Measurements from ENCODE around the gene HTR5A. TPM values are rescaled to one million over a fixed set of nuclear protein-coding genes. Genes with fewer than 3 reads are reported as not detected.
"Not testable (repeated sequence)": the region's sequence is repeated elsewhere in the genome, so short reads cannot be mapped to it uniquely, and the experiment has no call there.

Gene HTR5A
- polyA plus RNA-seq, 1 of the 3 experiments (the other 2 are of a cell fraction) = not detected

GRCh38 chr7:155032978-155033377 lies 37.1 kb upstream of the HTR5A start:
- Histone ChIP-seq H3K79me2 (ENCODE audit: insufficient read depth) (no peaks in the 10 kb centered on the region), H4K20me1 (ENCODE audit: insufficient read depth) (no peaks in the 10 kb centered on the region), H3K27me3 (ENCODE audit: insufficient read depth) (no peaks in the 10 kb centered on the region), H2AFZ (ENCODE audit: low read depth) (no peak overlapping the region), H3K9me3 (no peaks in the 10 kb centered on the region; the same call in 1 of the 2 replicates), H3K4me2 (no peak overlapping the region), H3K27ac (ENCODE audit: low read depth in 2 of 2, low read length in 1 of 2) (no peak overlapping the region), H3K36me3 (replicated peaks in 1 of 2; ENCODE audit: control insufficient read depth in 1 of 2, insufficient read depth in 2 of 2, low read length in 1 of 2) (no peaks in the 10 kb centered on the region), H3K4me3 (ENCODE audit: low read depth in 2 of 2, low read length in 1 of 2) (no peak overlapping the region), H3K4me1 (ENCODE audit: control insufficient read depth in 1 of 2, insufficient read depth in 2 of 2, low read depth in 1 of 2, low read length in 1 of 2) (no peaks in the 10 kb centered on the region), H3K9me2 (no peaks in the 10 kb centered on the region), H3F3A (replicated peaks; ENCODE audit: insufficient read depth) (no peaks in the 10 kb centered on the region), H3K9ac (no peak overlapping the region)
- ChIA-PET POLR2A (no interaction called here), CTCF (interaction anchor here (1.0 to 1.4 kb wide), 2 partner anchors 10 to 324 kb away, joined by 3 to 5 read pairs; no protein-coding TSS in a partner anchor)
- TF ChIP-seq, protein P1, sequence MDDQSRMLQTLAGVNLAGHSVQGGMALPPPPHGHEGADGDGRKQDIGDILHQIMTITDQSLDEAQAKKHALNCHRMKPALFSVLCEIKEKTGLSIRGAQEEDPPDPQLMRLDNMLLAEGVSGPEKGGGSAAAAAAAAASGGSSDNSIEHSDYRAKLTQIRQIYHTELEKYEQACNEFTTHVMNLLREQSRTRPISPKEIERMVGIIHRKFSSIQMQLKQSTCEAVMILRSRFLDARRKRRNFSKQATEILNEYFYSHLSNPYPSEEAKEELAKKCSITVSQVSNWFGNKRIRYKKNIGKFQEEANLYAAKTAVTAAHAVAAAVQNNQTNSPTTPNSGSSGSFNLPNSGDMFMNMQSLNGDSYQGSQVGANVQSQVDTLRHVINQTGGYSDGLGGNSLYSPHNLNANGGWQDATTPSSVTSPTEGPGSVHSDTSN (IDR thresholded peaks at IDR 0.05) = no peak
- no peak for TF ChIP-seq GATA2 (CRISPR knock-in tag; IDR thresholded peaks at IDR 0.05)
- 15% methylated on average over 6 of the region's 6 CpGs for WGBS (ENCODE audit: low lambda C conversion rate)
- DNase-seq = no peak

DNA sequence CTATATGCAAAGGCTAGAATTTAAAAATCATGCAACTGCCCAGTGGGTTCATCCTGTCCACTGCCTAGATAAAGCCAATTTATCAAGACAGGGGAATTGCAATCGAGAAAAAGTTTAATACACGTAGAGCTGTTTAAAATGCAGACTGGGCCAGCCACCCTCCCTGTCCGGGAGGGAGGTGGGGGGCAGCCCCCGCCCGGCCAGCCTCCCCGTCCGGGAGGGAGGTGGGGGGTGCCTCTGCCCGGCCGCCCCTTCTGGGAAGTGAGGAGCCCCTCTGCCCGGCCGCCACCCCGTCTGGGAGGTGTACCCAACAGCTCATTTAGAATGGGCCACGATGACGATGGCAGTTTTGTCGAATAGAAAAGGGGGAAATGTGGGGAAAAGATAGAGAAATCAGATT lies 35.6 kb upstream of the HTR5A start:
- H3K4me3 ChIP-seq (ENCODE audit: low read depth in 2 of 2, low read length in 1 of 2); H3K9ac ChIP-seq; H3K36me3 ChIP-seq (replicated peaks in 1 of 2; ENCODE audit: control insufficient read depth in 1 of 2, insufficient read depth in 2 of 2, low read length in 1 of 2); H2AFZ ChIP-seq (ENCODE audit: low read depth); DNase-seq; H3F3A ChIP-seq (replicated peaks; ENCODE audit: insufficient read depth); H3K27ac ChIP-seq (ENCODE audit: low read depth in 2 of 2, low read length in 1 of 2); H3K9me3 ChIP-seq; H3K4me1 ChIP-seq (ENCODE audit: control insufficient read depth in 1 of 2, insufficient read depth in 2 of 2, low read depth in 1 of 2, low read length in 1 of 2); H3K9me2 ChIP-seq; H3K27me3 ChIP-seq (ENCODE audit: insufficient read depth); POLR2A ChIA-PET; H3K4me2 ChIP-seq; H3K79me2 ChIP-seq (ENCODE audit: insufficient read depth); H4K20me1 ChIP-seq (ENCODE audit: insufficient read depth): not testable (repeated sequence)
- 45% methylated on average over 15 of the region's 15 CpGs for WGBS (ENCODE audit: low lambda C conversion rate)
- CTCF ChIA-PET = interaction anchor here (0.7 to 1.1 kb wide), 2 partner anchors 8 to 24 kb away, joined by 3 to 5 read pairs; no protein-coding TSS in a partner anchor

DNA sequence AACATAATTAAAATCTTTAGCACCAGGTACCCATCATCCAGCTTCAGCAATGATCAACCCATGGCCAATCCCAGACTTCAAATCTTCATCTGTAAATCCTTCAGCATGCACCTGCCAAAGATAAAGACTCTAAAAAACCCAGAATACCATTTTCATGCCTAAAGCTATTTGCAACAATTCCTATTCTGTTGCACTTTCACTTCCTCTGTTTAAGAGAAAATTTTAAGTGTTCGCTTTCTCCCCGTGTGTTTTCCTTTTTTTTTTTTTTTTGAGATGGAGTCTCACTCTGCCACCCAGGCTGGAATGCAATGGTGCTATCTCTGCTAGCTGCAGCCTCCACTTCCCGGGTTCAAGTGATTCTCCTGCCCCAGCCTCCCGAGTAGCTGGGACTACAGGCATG lies 31.8 kb upstream of the HTR5A start:
- Histone ChIP-seq H3K9me2 (no peaks in the 10 kb centered on the region), H4K20me1 (ENCODE audit: insufficient read depth) (no peaks in the 10 kb centered on the region), H3K9me3 (no peaks in the 10 kb centered on the region), H2AFZ (ENCODE audit: low read depth) (no peak overlapping the region), H3K9ac (no peak overlapping the region), H3K27ac (ENCODE audit: low read depth in 2 of 2, low read length in 1 of 2) (no peak overlapping the region), H3K4me3 (ENCODE audit: low read depth in 2 of 2, low read length in 1 of 2) (no peak overlapping the region), H3K27me3 (ENCODE audit: insufficient read depth) (no peaks in the 10 kb centered on the region), H3K4me2 (no peak overlapping the region), H3F3A (replicated peaks; ENCODE audit: insufficient read depth) (no peaks in the 10 kb centered on the region), H3K36me3 (replicated peaks in 1 of 2; ENCODE audit: control insufficient read depth in 1 of 2, insufficient read depth in 2 of 2, low read length in 1 of 2) (no peaks in the 10 kb centered on the region), H3K4me1 (ENCODE audit: control insufficient read depth in 1 of 2, insufficient read depth in 2 of 2, low read depth in 1 of 2, low read length in 1 of 2) (no peaks in the 10 kb centered on the region), H3K79me2 (ENCODE audit: insufficient read depth) (no peaks in the 10 kb centered on the region)
- DNase-seq = no peak
- 7% methylated on average over 4 of the region's 4 CpGs for WGBS (ENCODE audit: low lambda C conversion rate)
- ChIA-PET POLR2A (no interaction called here), CTCF (interaction anchor here (1.0 to 2.1 kb wide), 2 partner anchors 15 to 111 kb away, joined by 4 to 6 read pairs; no protein-coding TSS in a partner anchor)
- TF ChIP-seq TAF1 (IDR thresholded peaks at IDR 0.05; ENCODE audit: borderline replicate concordance, low read depth, low read length) = no peak
- no peak for TF ChIP-seq RCOR1 (IDR thresholded peaks at IDR 0.05; ENCODE audit: low read length)
- no peak for TF ChIP-seq IRF3 (IDR thresholded peaks at IDR 0.05; ENCODE audit: low read depth, low read length)
- no peak for TF ChIP-seq MEF2A (IDR thresholded peaks at IDR 0.05; ENCODE audit: borderline replicate concordance, low read depth)
- no peak for TF ChIP-seq REST (IDR thresholded peaks at IDR 0.05; ENCODE audit: low read depth, low read length)
- TF ChIP-seq RAD21 (IDR thresholded peaks at IDR 0.05; ENCODE audit: low read length) = no peak
- no peak for TF ChIP-seq CTCF (IDR thresholded peaks at IDR 0.05)
- no peak for TF ChIP-seq CHD2 (IDR thresholded peaks at IDR 0.05; ENCODE audit: low read length, partially characterized antibody)
- TF ChIP-seq SMC3 (IDR thresholded peaks at IDR 0.05; ENCODE audit: low read depth, low read length) = no peak
- TF ChIP-seq MXI1 (IDR thresholded peaks at IDR 0.05; ENCODE audit: low read depth, low read length) = no peak
- no peak for TF ChIP-seq NFIC (IDR thresholded peaks at IDR 0.05; ENCODE audit: borderline replicate concordance)
- no peak for TF ChIP-seq ELF1 (IDR thresholded peaks at IDR 0.05)
- TF ChIP-seq EP300 (IDR thresholded peaks at IDR 0.05; ENCODE audit: borderline replicate concordance in 1 of 2, low read depth in 1 of 2, low read length in 1 of 2) = no peak

All from SK-N-SH (cell line).